ENCODE measurements around the gene STAG2.

GRCh38 chrX:123973921-123974320, 12.4 kb downstream of the STAG2 start:
- no peak for TF ChIP-seq CTCF (IDR thresholded peaks at IDR 0.05 in 4 of 5, conservative IDR thresholded peaks at IDR 0.05 in 1 of 5)
- no peak for TF ChIP-seq POLR2A (IDR thresholded peaks at IDR 0.05)

Data from gastrocnemius medialis (tissue), 4 donors.